Activated CD4-positive, alpha-beta T cell treated with anti-CD3 and anti-CD28 coated beads, Interleukin-2, amount 10 ng/mL, durations not matched to agents 7 days and 5 days (primary cell): Measurements from ENCODE around the gene SBF2. TPM values are rescaled to one million over a fixed set of nuclear protein-coding genes. Genes with fewer than 3 reads are reported as not detected.
"Not testable (repeated sequence)": the region's sequence is repeated elsewhere in the genome, so short reads cannot be mapped to it uniquely, and the experiment has no call there.

Experiments used
- CTCF ChIA-PET: fragments of 350-600 bp; sonication (Branson Sonifier 250); formaldehyde crosslinking; loops from one replicate; lab custom pipeline; 2021; ENCODE audit warnings: antibody characterized with exemption; lab: Charles Lee
- POLR2A ChIA-PET: fragments of 350-600 bp; sonication (Branson Sonifier 250); formaldehyde crosslinking; loops from one replicate; lab custom pipeline; 2021; ENCODE audit warnings: antibody characterized with exemption; lab: Charles Lee
- DNase-seq: peaks from one replicate; pipeline ENCODE4 v3.0.0-alpha.2; 2020
- H3K27ac Mint-ChIP-seq: one replicate; pipeline ENCODE4 v1.8.0; 2021; ENCODE audit warnings: mild to moderate bottlenecking, moderate library complexity, mixed read lengths
- H3K27me3 Mint-ChIP-seq: one replicate; pipeline ENCODE4 v1.8.0; 2021; ENCODE audit warnings: mixed read lengths
- H3K36me3 Mint-ChIP-seq: one replicate; pipeline ENCODE4 v1.8.0; 2021; ENCODE audit warnings: low read depth, mixed read lengths
- H3K4me1 Mint-ChIP-seq: one replicate; pipeline ENCODE4 v1.8.0; 2021; ENCODE audit warnings: mixed read lengths
- H3K4me3 Mint-ChIP-seq: one replicate; pipeline ENCODE4 v1.8.0; 2021; ENCODE audit warnings: mild to moderate bottlenecking, moderate library complexity, mixed read lengths
- H3K9me3 Mint-ChIP-seq: one replicate; pipeline ENCODE4 v1.8.0; 2021; ENCODE audit warnings: mixed read lengths
- total RNA-seq, 2 experiments: library from RNA; stranded (reverse); gene quantifications; one replicate each; pipeline ENCODE4 v1.2.3, GENCODE V29; 2021

The SBF2 gene
- total RNA-seq, 2 experiments from 2014 or later, result 3.2 to 3.7 TPM

DNA sequence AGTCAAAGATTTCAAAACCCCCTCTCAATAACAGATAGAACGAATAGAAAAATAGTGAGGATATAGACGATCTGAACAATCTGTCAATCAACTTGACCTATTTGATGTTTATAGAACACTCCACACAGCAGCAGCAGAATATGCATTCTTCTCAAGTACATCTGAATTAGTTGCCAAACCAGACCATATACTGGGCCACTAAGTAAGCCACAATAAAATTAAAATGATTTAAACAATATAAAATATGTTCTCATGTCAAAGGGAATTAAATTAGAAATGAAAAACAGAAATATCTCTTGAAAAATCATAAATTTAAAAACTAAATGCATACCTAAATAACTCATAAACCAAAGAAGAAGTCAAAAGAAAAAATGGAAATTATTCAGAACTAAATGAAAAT lies 229.2 kb downstream of the SBF2 start:
- no peaks in the 10 kb centered on the region for H3K27me3 Mint-ChIP-seq
- peaks cover 10% of the 10 kb centered on the region for H3K9me3 Mint-ChIP-seq
- no peaks in the 10 kb centered on the region for H3K36me3 Mint-ChIP-seq
- no peaks in the 10 kb centered on the region for H3K4me1 Mint-ChIP-seq
- no peak for DNase-seq
- H3K4me3 Mint-ChIP-seq, result no peak overlapping the region
- ChIA-PET POLR2A (no interaction called here), CTCF (no interaction called here)
- H3K27ac Mint-ChIP-seq, result no peak overlapping the region

DNA sequence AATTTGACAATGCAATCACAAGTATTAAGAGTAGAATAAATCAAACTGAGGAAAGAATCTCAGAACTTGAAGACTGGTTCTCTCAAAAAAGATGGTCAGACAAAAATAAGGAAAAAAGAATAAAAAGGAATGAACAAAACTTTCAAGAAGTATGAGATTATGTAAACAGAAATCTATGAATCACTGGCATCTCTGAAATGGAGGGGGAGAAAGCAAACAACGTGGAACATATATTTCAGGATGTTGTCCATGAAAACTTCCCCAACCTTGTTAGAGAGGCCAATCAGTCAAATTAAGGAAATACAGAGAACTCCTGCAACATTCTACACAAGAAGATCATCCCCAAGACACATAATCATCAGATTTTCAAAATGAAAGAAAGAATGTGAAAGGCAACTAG lies 235.7 kb downstream of the SBF2 start:
- peaks cover 37% of the 10 kb centered on the region for H3K9me3 Mint-ChIP-seq
- no peaks in the 10 kb centered on the region for H3K27me3 Mint-ChIP-seq
- ChIA-PET CTCF (no interaction called here), POLR2A (no interaction called here)
- no peak overlapping the region for H3K4me3 Mint-ChIP-seq
- no peak overlapping the region for H3K27ac Mint-ChIP-seq
- no peak for DNase-seq
- no peaks in the 10 kb centered on the region for H3K36me3 Mint-ChIP-seq
- H3K4me1 Mint-ChIP-seq, result no peaks in the 10 kb centered on the region

DNA sequence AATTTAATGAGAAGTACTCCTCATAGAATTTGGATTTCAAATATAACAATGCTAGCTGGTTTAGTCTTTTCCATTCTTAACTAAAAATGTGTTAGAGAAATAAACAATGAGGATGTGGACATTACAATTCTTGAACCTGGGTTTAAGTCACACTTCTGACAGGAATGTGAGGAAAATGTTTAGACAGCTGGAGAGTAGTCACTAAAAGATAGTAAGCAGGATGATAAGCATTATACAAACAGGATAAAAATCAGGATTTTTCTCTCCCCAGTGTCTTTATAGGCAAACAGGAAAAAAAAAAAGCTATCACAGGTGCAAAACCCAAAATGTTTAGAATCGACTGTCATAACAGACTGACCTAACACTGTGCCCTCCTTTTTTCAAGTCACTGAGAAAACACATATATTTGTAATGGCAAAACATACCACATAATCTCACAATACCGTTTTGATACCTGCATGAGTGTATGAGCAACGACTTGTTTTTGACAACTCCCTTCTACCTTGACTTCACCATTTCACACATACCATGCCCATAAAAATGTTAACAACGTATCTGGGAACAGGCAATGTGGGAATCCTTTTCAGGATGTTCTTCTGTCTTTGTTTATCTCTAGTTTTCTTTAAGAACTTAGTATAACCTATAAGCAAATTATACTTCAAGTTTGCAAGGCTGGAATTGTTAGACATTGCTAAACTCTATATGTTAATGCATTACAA lies 242.0 kb downstream of the SBF2 start:
- Mint-ChIP-seq H3K36me3 (no peaks in the 10 kb centered on the region), H3K4me1 (no peaks in the 10 kb centered on the region), H3K27ac (no peak overlapping the region), H3K9me3 (peaks cover 3% of the 10 kb centered on the region), H3K4me3 (no peak overlapping the region), H3K27me3 (no peaks in the 10 kb centered on the region)
- POLR2A ChIA-PET, result no interaction called here
- DNase-seq, result no peak
- CTCF ChIA-PET, result no interaction called here

DNA sequence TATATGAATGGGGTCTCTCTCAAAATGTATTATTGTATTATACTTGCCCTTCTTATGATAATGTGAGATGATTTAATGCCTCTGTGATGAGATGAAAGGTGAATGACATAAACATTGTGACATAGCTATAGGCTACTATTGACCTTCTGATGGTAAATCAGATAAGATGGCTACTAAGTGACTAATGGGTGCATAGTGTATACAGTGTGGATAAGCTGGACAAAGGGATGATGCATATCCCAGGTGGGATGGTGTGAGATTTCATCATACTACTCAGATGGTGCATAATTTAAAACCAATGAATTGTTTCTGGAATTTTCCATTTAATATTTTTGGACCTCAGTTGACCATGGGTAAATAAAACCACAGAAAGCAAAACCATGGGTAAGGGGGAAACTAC lies 243.5 kb downstream of the SBF2 start:
- H3K36me3 Mint-ChIP-seq, result no peaks in the 10 kb centered on the region
- H3K4me3 Mint-ChIP-seq, result no peak overlapping the region
- POLR2A ChIA-PET, result no interaction called here
- H3K27ac Mint-ChIP-seq, result no peak overlapping the region
- no peak for DNase-seq
- CTCF ChIA-PET, result no interaction called here
- H3K9me3 Mint-ChIP-seq, result no peaks in the 10 kb centered on the region
- H3K4me1 Mint-ChIP-seq, result no peaks in the 10 kb centered on the region
- no peaks in the 10 kb centered on the region for H3K27me3 Mint-ChIP-seq

DNA sequence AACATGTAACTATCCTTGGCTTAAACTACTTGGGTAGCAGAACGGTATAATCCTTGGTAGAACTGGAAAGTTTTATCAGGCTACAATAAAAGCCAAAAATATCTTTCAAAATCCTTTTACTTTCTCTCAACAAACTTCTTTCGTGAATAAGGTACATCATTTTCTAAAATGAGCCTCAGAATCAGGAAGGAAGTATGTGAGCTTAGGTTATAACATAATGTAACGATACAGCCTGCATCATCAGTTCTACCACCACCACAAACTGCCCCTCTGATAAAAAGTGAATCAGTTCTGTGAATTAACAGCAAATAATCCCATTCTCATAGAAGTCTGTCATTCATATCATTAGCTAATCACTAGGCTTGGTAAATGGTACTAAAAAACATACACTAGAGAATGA lies 244.3 kb downstream of the SBF2 start:
- H3K4me3 Mint-ChIP-seq, result no peak overlapping the region
- no peaks in the 10 kb centered on the region for H3K36me3 Mint-ChIP-seq
- H3K27ac Mint-ChIP-seq, result no peak overlapping the region
- ChIA-PET CTCF (no interaction called here), POLR2A (no interaction called here)
- no peaks in the 10 kb centered on the region for H3K27me3 Mint-ChIP-seq
- no peaks in the 10 kb centered on the region for H3K4me1 Mint-ChIP-seq
- no peak for DNase-seq
- peaks cover under 1% of the 10 kb centered on the region for H3K9me3 Mint-ChIP-seq

DNA sequence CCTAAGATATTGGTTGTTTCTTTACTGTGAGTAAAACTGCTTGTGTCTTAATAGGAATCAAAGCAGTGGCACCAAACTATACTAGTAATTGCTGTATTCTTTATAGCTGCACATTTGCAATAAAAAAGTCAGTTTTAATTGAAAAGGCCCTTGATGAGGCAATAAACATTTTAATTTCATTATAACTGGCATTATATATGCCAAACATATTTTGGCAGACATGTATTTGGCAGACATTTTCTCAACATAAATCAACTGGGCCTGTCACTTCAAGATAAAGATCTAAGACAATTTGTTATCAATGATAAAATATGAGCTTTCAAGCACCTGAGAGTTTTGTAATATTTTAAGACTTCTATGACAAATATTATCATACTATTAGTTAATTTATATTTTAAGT lies 245.7 kb downstream of the SBF2 start:
- no peak overlapping the region for H3K4me3 Mint-ChIP-seq
- H3K27ac Mint-ChIP-seq, result no peak overlapping the region
- CTCF ChIA-PET, result no interaction called here
- POLR2A ChIA-PET, result no interaction called here
- no peak for DNase-seq
- H3K27me3 Mint-ChIP-seq, result no peaks in the 10 kb centered on the region
- peaks cover 2% of the 10 kb centered on the region for H3K36me3 Mint-ChIP-seq
- H3K4me1 Mint-ChIP-seq, result no peaks in the 10 kb centered on the region
- H3K9me3 Mint-ChIP-seq, result peaks cover 5% of the 10 kb centered on the region

DNA sequence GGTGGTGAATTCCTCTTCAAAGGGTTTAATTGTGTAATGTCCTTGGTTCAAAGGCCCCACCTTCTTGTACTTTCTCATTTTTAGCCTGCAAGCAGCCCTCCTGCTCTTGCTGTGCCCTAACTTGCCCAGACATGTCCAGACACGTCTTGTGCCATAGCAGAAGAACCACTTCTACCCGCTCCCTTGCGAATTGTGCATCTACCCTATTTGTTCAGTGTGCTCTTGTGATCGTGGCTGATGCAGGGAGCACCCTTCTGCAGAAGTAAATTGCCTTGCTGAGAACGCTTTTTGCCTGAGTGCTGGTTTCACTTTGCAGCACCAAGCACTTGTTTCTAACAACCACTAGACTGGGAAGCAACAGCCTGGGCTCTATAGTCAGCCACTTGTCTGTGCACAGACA lies 249.4 kb downstream of the SBF2 start:
- no peak for DNase-seq
- no peak overlapping the region for H3K27ac Mint-ChIP-seq
- POLR2A ChIA-PET, result no interaction called here

DNA sequence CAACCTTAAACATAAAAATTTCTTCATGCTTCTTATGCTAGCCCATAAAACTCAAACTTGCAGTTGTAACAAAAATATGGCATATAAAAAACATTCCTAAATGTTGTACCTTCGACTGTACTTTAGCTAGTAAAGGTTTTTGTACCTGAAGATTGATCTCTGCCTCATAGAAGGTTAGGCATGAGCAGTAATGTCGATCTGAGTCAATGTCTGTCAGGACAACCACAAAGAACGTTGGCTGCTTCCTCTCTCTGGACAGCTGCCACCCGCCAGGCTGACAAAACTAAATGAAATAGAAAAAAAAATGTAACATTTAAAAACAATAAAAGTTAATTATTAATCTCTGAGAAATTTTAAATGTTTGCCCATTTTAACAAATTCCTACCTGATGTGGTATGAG lies 251.3 kb downstream of the SBF2 start:
- H3K4me3 Mint-ChIP-seq, result no peak overlapping the region
- H3K9me3 Mint-ChIP-seq, result peaks cover 12% of the 10 kb centered on the region
- H3K36me3 Mint-ChIP-seq, result peaks cover 2% of the 10 kb centered on the region
- CTCF ChIA-PET, result no interaction called here
- DNase-seq, result no peak
- H3K27ac Mint-ChIP-seq, result no peak overlapping the region
- H3K27me3 Mint-ChIP-seq, result no peaks in the 10 kb centered on the region
- POLR2A ChIA-PET, result no interaction called here
- H3K4me1 Mint-ChIP-seq, result no peaks in the 10 kb centered on the region

More for the DNA sequence above, 249.4 kb downstream of the SBF2 start:
- Mint-ChIP-seq H3K4me1 (no peaks in the 10 kb centered on the region), H3K27me3 (no peaks in the 10 kb centered on the region), H3K4me3 (no peak overlapping the region), H3K9me3 (peaks cover 12% of the 10 kb centered on the region), H3K36me3 (peaks cover 2% of the 10 kb centered on the region)
- CTCF ChIA-PET, result no interaction called here

DNA sequence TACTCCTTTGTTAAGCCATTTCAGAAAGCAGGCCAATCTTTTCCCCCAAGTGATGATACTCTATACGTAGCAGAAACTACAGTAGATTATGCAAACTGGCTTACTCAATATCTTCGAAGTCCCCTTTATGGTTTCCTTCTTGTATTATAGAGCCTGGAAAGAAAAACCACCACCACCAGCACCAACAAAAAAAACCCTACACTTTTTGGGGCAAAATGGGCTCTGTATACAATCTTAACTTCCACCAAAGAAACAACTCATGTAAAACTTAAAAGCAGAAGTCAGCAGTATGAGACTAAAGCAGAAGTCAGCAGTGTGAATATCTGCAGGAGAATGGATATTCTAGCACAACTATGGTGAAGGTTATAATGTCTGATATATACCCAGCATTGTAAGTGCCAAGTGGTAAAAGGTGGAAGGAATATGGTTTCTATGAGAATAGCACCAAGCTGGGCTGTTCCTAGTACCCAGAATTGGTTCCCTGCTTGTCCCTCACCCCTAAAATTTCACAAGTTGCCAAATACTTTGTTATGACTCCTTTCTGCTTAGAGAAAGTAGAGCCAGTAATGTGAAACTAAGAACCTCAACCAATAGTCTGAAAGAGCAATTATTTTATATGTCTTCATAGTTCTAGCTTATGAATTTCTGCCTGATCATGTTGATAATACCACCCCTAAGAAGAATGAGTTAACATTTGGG lies 252.1 kb downstream of the SBF2 start:
- Mint-ChIP-seq H3K4me3 (no peak overlapping the region), H3K9me3 (peaks cover 12% of the 10 kb centered on the region), H3K4me1 (no peaks in the 10 kb centered on the region), H3K27ac (no peak overlapping the region), H3K36me3 (peaks cover 2% of the 10 kb centered on the region), H3K27me3 (no peaks in the 10 kb centered on the region)
- CTCF ChIA-PET, result no interaction called here
- POLR2A ChIA-PET, result no interaction called here
- no peak for DNase-seq

DNA sequence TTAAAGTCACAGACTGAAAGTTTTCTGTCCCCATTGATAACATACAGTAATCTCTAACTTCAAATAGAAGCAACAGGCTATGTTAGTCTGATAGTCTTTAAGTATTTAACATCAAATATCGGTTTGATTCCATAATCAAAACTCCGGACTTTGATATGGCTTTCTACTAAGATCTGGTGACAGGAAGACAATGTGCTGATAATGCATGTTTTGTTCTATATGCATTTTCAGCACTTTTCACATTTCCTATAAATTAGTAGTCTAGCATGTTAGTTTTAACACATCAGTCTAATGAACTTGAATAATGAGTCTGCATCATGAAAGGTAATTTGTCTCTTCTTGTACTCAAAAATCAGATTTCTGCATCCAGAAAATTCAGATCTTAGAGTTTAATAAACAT lies 252.7 kb downstream of the SBF2 start:
- Mint-ChIP-seq H3K4me3 (no peak overlapping the region), H3K27ac (no peak overlapping the region), H3K27me3 (no peaks in the 10 kb centered on the region), H3K9me3 (peaks cover 12% of the 10 kb centered on the region), H3K36me3 (peaks cover 2% of the 10 kb centered on the region), H3K4me1 (no peaks in the 10 kb centered on the region)
- no peak for DNase-seq
- POLR2A ChIA-PET, result no interaction called here
- CTCF ChIA-PET, result no interaction called here

DNA sequence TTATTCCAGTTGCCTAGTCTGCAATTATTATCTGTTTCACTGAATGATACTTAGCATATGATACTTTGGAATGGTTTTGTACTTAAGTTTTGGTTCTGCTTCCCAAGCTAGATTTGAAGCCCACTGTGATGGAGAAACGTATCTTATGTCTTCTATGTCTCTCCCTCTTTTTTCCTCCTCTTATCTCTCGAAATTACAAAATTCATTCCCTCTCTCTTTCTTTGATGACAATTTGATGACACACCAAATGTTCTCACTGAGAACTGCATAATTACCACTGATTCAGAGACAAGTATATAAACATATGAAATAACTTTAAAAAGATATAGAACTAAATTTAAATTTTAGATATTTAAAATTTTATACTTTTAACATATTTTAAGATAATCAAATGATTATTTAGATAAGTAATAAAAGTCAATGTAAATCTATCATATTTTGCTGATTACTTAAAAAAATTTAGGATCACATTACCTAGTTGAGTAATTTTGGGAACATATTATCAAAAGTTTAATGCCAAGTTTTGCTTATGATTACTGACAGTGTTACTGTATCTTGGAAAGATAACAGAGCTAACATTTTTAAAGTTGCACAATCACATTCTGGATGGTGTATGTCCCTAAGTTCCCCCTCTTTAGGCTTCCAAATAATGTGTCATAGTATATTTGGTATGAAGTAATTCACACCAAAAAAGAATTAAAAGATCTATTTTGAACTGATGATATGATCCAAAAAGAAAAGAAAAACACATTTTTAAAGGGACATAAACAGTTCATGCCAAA lies 255.3 kb downstream of the SBF2 start:
- DNase-seq, result no peak
- ChIA-PET CTCF (no interaction called here), POLR2A (no interaction called here)
- no peak overlapping the region for H3K4me3 Mint-ChIP-seq
- H3K4me1 Mint-ChIP-seq, result no peaks in the 10 kb centered on the region
- H3K27ac Mint-ChIP-seq, result no peak overlapping the region
- no peaks in the 10 kb centered on the region for H3K36me3 Mint-ChIP-seq
- H3K27me3 Mint-ChIP-seq, result no peaks in the 10 kb centered on the region
- peaks cover 10% of the 10 kb centered on the region for H3K9me3 Mint-ChIP-seq

DNA sequence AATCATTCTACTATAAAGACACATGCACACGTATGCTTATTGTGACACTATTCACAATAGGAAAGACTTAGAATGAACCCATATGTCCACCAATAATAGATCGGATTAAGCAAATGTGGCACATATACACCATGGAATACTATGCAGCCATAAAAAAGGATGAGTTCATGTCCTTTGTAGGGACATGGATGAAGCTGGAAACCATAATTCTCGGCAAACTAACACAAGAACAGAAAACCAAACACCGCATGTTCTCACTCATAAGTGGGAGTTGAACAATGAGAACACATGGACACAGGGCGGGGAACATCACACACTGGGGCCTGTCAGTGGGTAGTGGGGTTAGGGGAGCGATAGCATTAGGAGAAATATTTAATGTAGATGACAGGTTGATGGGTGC lies 258.1 kb downstream of the SBF2 start:
- H3K4me3 Mint-ChIP-seq, CTCF ChIA-PET, H3K27me3 Mint-ChIP-seq: not testable (repeated sequence)

DNA sequence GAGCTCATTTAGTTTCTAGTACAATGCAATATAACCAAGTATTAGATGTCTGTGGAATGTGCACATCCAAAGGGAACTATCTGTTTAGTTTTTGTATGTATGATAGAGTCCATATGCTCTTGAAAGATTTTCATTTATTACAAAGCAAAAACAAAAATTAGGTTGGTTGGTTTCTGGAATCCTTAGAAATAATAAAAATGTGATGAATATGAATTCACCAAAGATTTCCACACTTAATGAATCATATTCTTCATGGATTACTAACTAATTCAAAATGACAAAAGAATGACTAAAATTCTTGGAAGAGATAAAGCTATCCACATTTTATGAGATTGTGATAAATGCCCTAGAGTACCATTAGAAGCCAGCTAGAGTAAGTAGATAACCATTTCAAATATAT lies 261.1 kb downstream of the SBF2 start:
- Mint-ChIP-seq H3K4me1 (no peaks in the 10 kb centered on the region), H3K4me3 (no peak overlapping the region), H3K27ac (no peak overlapping the region), H3K27me3 (no peaks in the 10 kb centered on the region), H3K9me3 (peaks cover 2% of the 10 kb centered on the region), H3K36me3 (no peaks in the 10 kb centered on the region)
- ChIA-PET POLR2A (no interaction called here), CTCF (no interaction called here)
- no peak for DNase-seq

More for the DNA sequence above, 258.1 kb downstream of the SBF2 start:
- H3K9me3 Mint-ChIP-seq, POLR2A ChIA-PET, H3K4me1 Mint-ChIP-seq, H3K36me3 Mint-ChIP-seq, DNase-seq, H3K27ac Mint-ChIP-seq: not testable (repeated sequence)
